CD1c-positive myeloid dendritic cell (primary cell): Measurements from ENCODE around the gene SLC37A1.
"Not testable (repeated sequence)": the region's sequence is repeated elsewhere in the genome, so short reads cannot be mapped to it uniquely, and the experiment has no call there.

ENCODE experiments used
- DNase-seq: peaks from one replicate; pipeline ENCODE4 v3.0.0-alpha.2; 2016; ENCODE audit errors: extremely low spot score

Gene SLC37A1

GRCh38 chr21:42513151-42513984, at the start of gene SLC37A1:
Gene SLC37A1 (plus strand): TSS chr21:42513852. CDS start chr21:42518455, 4,603 bp downstream.
- peak; percentile 59 for DNase-seq

GRCh38 chr21:42463861-42464515, 49.7 kb upstream of the SLC37A1 start:
- DNase-seq: peak; percentile 64

GRCh38 chr21:42465008-42465802, 48.4 kb upstream of the SLC37A1 start:
- peak; percentile 82 for DNase-seq

GRCh38 chr21:42465803-42466127, 47.9 kb upstream of the SLC37A1 start:
- DNase-seq: no peak

GRCh38 chr21:42466700-42467099, 47.0 kb upstream of the SLC37A1 start:
- no peak for DNase-seq

GRCh38 chr21:42467140-42467983, 46.3 kb upstream of the SLC37A1 start:
- DNase-seq: peak; percentile 45

GRCh38 chr21:42468491-42469131, 45.0 kb upstream of the SLC37A1 start:
- no peak for DNase-seq

GRCh38 chr21:42469272-42469671, 44.4 kb upstream of the SLC37A1 start:
- DNase-seq: no peak

- not testable (repeated sequence) for DNase-seq
Observed at GRCh38 chr21:42469726-42470125, 43.9 kb upstream of the SLC37A1 start.

- no peak for DNase-seq
Observed at GRCh38 chr21:42471206-42471605, 42.4 kb upstream of the SLC37A1 start.

- no peak for DNase-seq
Observed at GRCh38 chr21:42471716-42472330, 41.8 kb upstream of the SLC37A1 start.

GRCh38 chr21:42472521-42472920, 41.1 kb upstream of the SLC37A1 start:
- DNase-seq: no peak

- no peak for DNase-seq
Observed at GRCh38 chr21:42473498-42474042, 40.1 kb upstream of the SLC37A1 start.

GRCh38 chr21:42474043-42474831, 39.4 kb upstream of the SLC37A1 start:
- no peak for DNase-seq

GRCh38 chr21:42475036-42475435, 38.6 kb upstream of the SLC37A1 start:
- DNase-seq: no peak

GRCh38 chr21:42475526-42476387, 37.9 kb upstream of the SLC37A1 start:
- no peak for DNase-seq

GRCh38 chr21:42476388-42477331, 37.0 kb upstream of the SLC37A1 start:
- no peak for DNase-seq
